A549 (cell line): Measurements from ENCODE around the gene DNAJB6. TPM values are rescaled to one million over a fixed set of nuclear protein-coding genes. Genes with fewer than 3 reads are reported as not detected.

Source experiments
- ATAC-seq, 2 experiments: fragments of 200-7000 bp in 1 of 2; fragments of >200 bp in 1 of 2; cut with Nextera tagmentation in 1 of 2; cut with Tn5 transposase in 1 of 2; 3 replicates each; pipeline versions ENCODE4 v1.8.0 to v1.9.1; 2018 to 2020; ENCODE audit warnings: mild to moderate bottlenecking in 1 of 2, moderate library complexity in 1 of 2
- CTCF ChIA-PET: fragments of 300-600 bp; sonication (Branson Sonifier 250); formaldehyde crosslinking; extraction: SDS; loops from one replicate; lab custom pipeline; 2021; ENCODE audit warnings: antibody characterized with exemption, inconsistent platforms; lab: Yijun Ruan, JAX
- POLR2A ChIA-PET: fragments of 350-600 bp; formaldehyde crosslinking; extraction: SDS; loops from one replicate; lab custom pipeline; 2021; ENCODE audit warnings: antibody characterized with exemption, inconsistent platforms; lab: Yijun Ruan, JAX
- DNase-seq, 2 experiments: peaks; one replicate each; pipeline versions ENCODE4 v3.0.0 to v3.0.0-alpha.2; 2011 to 2016; ENCODE audit warnings: low read depth in 1 of 2, low spot score in 1 of 2
- FAIRE-seq: peaks from 2 replicates; lab custom pipeline; 2011; peaks lifted over from hg19 to GRCh38; lab: Jason Lieb, UNC
- H3K27ac ChIP-seq, 2 experiments: fragments of >200 bp; sonication (Bioruptor Twin); formaldehyde crosslinking; 3 replicates each; pipeline ENCODE4 v1.5.1; 2016 to 2017
- H3K4me1 ChIP-seq: fragments of >200 bp; sonication (Bioruptor Twin); formaldehyde crosslinking; 3 replicates; pipeline ENCODE4 v1.6.1; 2016
- H3K4me2 ChIP-seq: fragments of >200 bp; sonication (Bioruptor Twin); formaldehyde crosslinking; 3 replicates; pipeline ENCODE4 v1.6.1; 2016
- H3K4me3 ChIP-seq: fragments of >200 bp; sonication (Bioruptor Twin); formaldehyde crosslinking; 3 replicates; pipeline ENCODE4 v1.5.1; 2016
- H3K9me3 ChIP-seq: fragments of >200 bp; sonication (Bioruptor Twin); formaldehyde crosslinking; 3 replicates; pipeline ENCODE4 v1.6.1; 2016
- CHD2 ChIP-seq: fragments of 150-350 bp; IDR thresholded peaks from 2 replicates; pipeline ENCODE4 v1.6.1; 2014; ENCODE audit warnings: low read length; ENCODE audit not compliant: partially characterized antibody
- CTCF ChIP-seq: fragments of >200 bp; sonication (Bioruptor Twin); formaldehyde crosslinking; IDR thresholded peaks from 3 replicates; pipeline ENCODE4 v1.5.1; 2016
- EHF ChIP-seq: fragments of 250-450 bp; sonication (Bioruptor Pico); IDR thresholded peaks from 2 replicates; pipeline ENCODE4 v1.5.0; 2020; ENCODE audit warnings: mild to moderate bottlenecking
- ESRRA ChIP-seq: fragments of 150-350 bp; IDR thresholded peaks from 2 replicates; pipeline ENCODE4 v1.6.1; 2014; ENCODE audit warnings: mild to moderate bottlenecking, low read length, borderline replicate concordance
- JUN ChIP-seq, 2 experiments: fragments of >200 bp; sonication (Bioruptor Twin); formaldehyde crosslinking; IDR thresholded peaks; 2 replicates in 1 of 2; 3 replicates in 1 of 2; pipeline ENCODE4 v1.6.1; 2016 to 2017
- JUNB ChIP-seq: fragments of >200 bp; sonication (Bioruptor Twin); formaldehyde crosslinking; IDR thresholded peaks from 2 replicates; pipeline ENCODE4 v1.6.1; 2016
- KDM1A ChIP-seq: fragments of 200-600 bp; sonication (generic); IDR thresholded peaks from 2 replicates; pipeline ENCODE4 v1.6.1; 2016; ENCODE audit warnings: low read depth, mild to moderate bottlenecking
- MAFK ChIP-seq: fragments of 450-650 bp; IDR thresholded peaks from 2 replicates; pipeline ENCODE4 v1.6.1; 2014; ENCODE audit not compliant: partially characterized antibody
- MAX ChIP-seq: IDR thresholded peaks from 2 replicates; pipeline ENCODE4 v1.6.1; 2012
- MYC ChIP-seq: IDR thresholded peaks from 2 replicates; pipeline ENCODE4 v1.6.1; 2012; ENCODE audit warnings: mild to moderate bottlenecking, inconsistent platforms, low read length, improper control_type of control experiment, borderline replicate concordance
- NFE2L2 ChIP-seq: fragments of 150-350 bp; conservative IDR thresholded peaks from 2 replicates; pipeline ENCODE4 v1.6.1; 2014; ENCODE audit warnings: low read length
- NPAS2 ChIP-seq: fragments of 250-450 bp; sonication (Bioruptor Pico); IDR thresholded peaks from 2 replicates; pipeline ENCODE4 v1.8.0; 2022; ENCODE audit warnings: mild to moderate bottlenecking, moderate library complexity, borderline replicate concordance
- PHF8 ChIP-seq: fragments of 200-600 bp; sonication (generic); IDR thresholded peaks from 2 replicates; pipeline ENCODE4 v1.6.1; 2016; ENCODE audit warnings: low read depth, mild to moderate bottlenecking, antibody characterized with exemption, moderate library complexity, borderline replicate concordance
- POLR2AphosphoS2 ChIP-seq: conservative IDR thresholded peaks from 2 replicates; pipeline ENCODE4 v1.6.1; 2012; ENCODE audit warnings: low read length, improper control_type of control experiment, inconsistent platforms
- RFX5 ChIP-seq: fragments of 450-650 bp; IDR thresholded peaks from 2 replicates; pipeline ENCODE4 v1.7.1; 2014; ENCODE audit warnings: antibody characterized with exemption, mild to moderate bottlenecking, moderate library complexity
- SREBF2 ChIP-seq: fragments of 450-650 bp; IDR thresholded peaks from 2 replicates; pipeline ENCODE4 v1.6.1; 2014; ENCODE audit warnings: mild to moderate bottlenecking, moderate library complexity
- TFCP2L1 ChIP-seq: fragments of 250-450 bp; sonication (Bioruptor Pico); IDR thresholded peaks from 2 replicates; pipeline ENCODE4 v1.5.0; 2021; ENCODE audit warnings: mild to moderate bottlenecking
- ZC3H11A ChIP-seq: fragments of 450-650 bp; IDR thresholded peaks from 2 replicates; pipeline ENCODE4 v1.6.1; 2014; ENCODE audit warnings: antibody characterized with exemption, mild to moderate bottlenecking
- ZFP36 ChIP-seq: fragments of 450-650 bp; IDR thresholded peaks from 2 replicates; pipeline ENCODE4 v1.6.1; 2014; ENCODE audit warnings: borderline replicate concordance; ENCODE audit not compliant: partially characterized antibody
- WGBS: methylation state at CpG from one replicate; pipeline ENCODE4 v1.1.6; 2017; ENCODE audit errors: missing lambda C conversion rate; 5-methylcytosine and 5-hydroxymethylcytosine counted together
- polyA plus RNA-seq, 4 experiments: library from polyadenylated mRNA; depleted of rRNA in 3 of 4; stranded (reverse); fragments of >200 nt; fragmentation: RNase III in 1 of 4; extraction: RNeasy Plus Mini Kit Qiagen cat#74134 plus additional on column Dnase treatment in 1 of 4; gene quantifications; 2 replicates in 3 of 4; 3 replicates in 1 of 4; pipeline ENCODE4 v1.2.3, GENCODE V29; 2011 to 2017
- TF ChIP-seq, protein P1 (sequence below): IDR thresholded peaks from 2 replicates; pipeline ENCODE4 v1.6.1; 2012

The DNAJB6 gene
- polyA plus RNA-seq, 2 of the 4 experiments (the other 2 are of a cell fraction): 117 to 136 TPM

DNA sequence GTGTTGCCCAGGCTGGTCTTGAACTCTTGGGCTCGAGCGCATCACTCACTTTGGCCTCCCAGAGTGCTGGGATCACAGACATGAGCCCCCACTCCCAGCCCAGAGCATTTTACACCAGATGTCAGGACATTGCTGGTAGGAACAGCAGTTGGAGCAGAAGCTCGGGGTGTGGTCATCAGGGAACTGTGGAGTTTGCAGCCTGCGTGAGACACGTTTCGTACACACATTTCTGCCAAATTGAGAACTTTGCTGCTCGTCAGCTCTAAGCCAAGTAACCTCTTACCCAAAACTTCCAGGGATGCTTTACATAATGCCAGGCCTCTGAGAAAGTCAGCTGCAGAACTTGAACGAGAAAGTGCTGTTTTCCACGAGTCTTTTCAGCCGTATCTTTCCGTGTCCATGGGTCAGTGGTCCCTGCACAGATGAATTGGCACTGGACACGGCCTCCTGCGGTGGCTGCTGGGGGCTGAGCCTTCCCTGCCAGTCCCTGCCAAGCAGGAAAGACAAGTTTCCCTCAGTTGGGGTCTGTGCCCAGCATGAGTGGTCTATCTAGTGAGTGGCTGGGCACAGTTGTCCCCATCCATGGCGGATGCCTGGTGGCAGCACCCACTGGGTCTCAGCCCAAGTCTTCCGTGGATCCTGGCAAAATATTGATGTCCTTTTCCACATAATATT lies 54.4 kb downstream of the DNAJB6 start:
- 96% methylated on average over 14 of the region's 15 CpGs for WGBS
- TF ChIP-seq JUNB (no peak), ESRRA (no peak), ZFP36 (no peak), TFCP2L1 (no peak)
- TF ChIP-seq, protein P1, sequence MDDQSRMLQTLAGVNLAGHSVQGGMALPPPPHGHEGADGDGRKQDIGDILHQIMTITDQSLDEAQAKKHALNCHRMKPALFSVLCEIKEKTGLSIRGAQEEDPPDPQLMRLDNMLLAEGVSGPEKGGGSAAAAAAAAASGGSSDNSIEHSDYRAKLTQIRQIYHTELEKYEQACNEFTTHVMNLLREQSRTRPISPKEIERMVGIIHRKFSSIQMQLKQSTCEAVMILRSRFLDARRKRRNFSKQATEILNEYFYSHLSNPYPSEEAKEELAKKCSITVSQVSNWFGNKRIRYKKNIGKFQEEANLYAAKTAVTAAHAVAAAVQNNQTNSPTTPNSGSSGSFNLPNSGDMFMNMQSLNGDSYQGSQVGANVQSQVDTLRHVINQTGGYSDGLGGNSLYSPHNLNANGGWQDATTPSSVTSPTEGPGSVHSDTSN: no peak
- Histone ChIP-seq H3K4me3 (no peak overlapping the region), H3K27ac (no peak overlapping the region), H3K4me2 (no peak overlapping the region), H3K9me3 (no peaks in the 10 kb centered on the region), H3K4me1 (peaks cover 5% of the 10 kb centered on the region; the same call in 2 of the 3 replicates)
- no peak for DNase-seq
- ATAC-seq: no peak
- CTCF ChIA-PET: interaction anchor here (0.7 kb wide), 1 partner anchor 54 kb away, joined by 3 read pairs; the partner anchor contains the start of gene DNAJB6
- no peak for FAIRE-seq
- POLR2A ChIA-PET: no interaction called here

GRCh38 chr7:157392256-157393037 lies 55.6 kb downstream of the DNAJB6 start:
- CTCF ChIA-PET: interaction anchor here (0.7 to 2.0 kb wide), 3 partner anchors 9 to 56 kb away, joined by 3 to 6 read pairs (median 3); partner anchors contain the start of gene DNAJB6

DNA sequence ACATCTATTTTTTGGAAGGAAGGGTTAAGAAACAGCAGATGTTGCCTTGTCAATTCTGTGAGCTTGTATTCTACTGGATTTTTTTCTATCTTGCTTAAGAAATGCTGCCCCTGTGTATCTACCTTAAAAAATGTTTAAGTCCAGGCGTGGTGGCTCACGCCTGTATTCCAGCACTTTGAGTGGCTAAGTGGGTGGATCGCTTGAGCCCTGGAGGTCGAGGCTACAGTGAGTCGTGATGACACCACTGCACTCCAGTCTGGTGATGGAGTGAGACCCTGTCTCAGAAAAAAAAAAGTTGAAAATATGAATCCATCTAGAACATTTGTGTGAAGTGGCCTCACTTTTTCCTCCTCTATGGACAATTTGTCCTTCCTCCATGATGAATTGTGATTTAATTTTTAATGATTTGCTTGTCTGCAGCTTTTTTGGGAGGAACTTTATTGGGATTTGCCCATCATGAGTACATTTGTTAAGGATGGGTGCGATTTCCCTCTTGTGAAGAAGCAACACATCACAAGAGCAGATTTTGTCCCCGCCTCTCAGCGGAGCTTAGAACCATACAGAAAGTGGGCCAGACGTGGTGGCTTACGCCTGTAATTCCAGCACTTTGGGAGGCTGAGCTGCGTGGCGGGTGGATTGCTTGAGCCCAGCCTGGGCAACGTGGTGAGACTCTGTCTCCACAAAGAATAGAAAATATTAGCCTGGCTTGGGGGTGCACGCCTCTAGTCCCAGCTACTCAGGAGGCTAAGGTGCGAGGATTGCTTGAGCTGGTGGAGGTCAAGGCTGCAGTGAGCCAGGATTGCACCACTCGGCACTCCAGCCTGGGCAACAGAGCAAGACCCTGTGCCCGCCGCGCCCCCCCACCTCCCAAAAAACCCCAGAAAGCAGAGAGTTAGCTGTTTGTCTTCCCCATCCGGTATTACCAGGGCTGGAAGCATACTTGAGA lies 57.7 kb downstream of the DNAJB6 start:
- Histone ChIP-seq H3K9me3 (no peaks in the 10 kb centered on the region), H3K4me3 (no peak overlapping the region), H3K4me2 (no peak overlapping the region), H3K4me1 (peaks cover 13% of the 10 kb centered on the region), H3K27ac (no peak overlapping the region)
- TF ChIP-seq MYC: no peak
- TF ChIP-seq ZC3H11A: no peak
- TF ChIP-seq MAX: no peak
- TF ChIP-seq CTCF: no peak
- no peak for TF ChIP-seq NPAS2
- TF ChIP-seq PHF8: no peak
- no peak for FAIRE-seq
- no peak for ATAC-seq
- CTCF ChIA-PET: interaction anchor here (0.6 to 1.4 kb wide), 5 partner anchors 8 to 1015 kb away, joined by 3 to 7 read pairs (median 3); no protein-coding TSS in a partner anchor
- no peak for DNase-seq
- 87% methylated on average over 20 of the region's 20 CpGs for WGBS
- POLR2A ChIA-PET: no interaction called here

More at GRCh38 chr7:157392256-157393037, 55.6 kb downstream of the DNAJB6 start:
- no peak overlapping the region for H3K27ac ChIP-seq
- ATAC-seq (no peak), FAIRE-seq (no peak), DNase-seq (no peak)
- POLR2A ChIA-PET: no interaction called here
- no peak overlapping the region for H3K4me3 ChIP-seq
- H3K4me2 ChIP-seq: no peak overlapping the region
- peaks cover 3% of the 10 kb centered on the region; the same call in 2 of the 3 replicates for H3K4me1 ChIP-seq
- WGBS: 95% methylated on average over 20 of the region's 20 CpGs
- no peak for TF ChIP-seq RFX5
- TF ChIP-seq CTCF: no peak
- TF ChIP-seq SREBF2: no peak
- no peak for TF ChIP-seq JUN (IDR thresholded peaks at IDR 0.05)
- TF ChIP-seq MAFK: no peak
- TF ChIP-seq EHF (CRISPR knock-in tag): no peak
- TF ChIP-seq MYC: no peak
- TF ChIP-seq KDM1A: no peak
- no peak for TF ChIP-seq PHF8
- no peak for TF ChIP-seq CHD2
- TF ChIP-seq NFE2L2: no peak
- no peak for TF ChIP-seq POLR2AphosphoS2
- H3K9me3 ChIP-seq: no peaks in the 10 kb centered on the region
